ELR (cell line): ENCODE data around the gene MACROH2A2.
"Not testable (repeated sequence)": the region's sequence is repeated elsewhere in the genome, so short reads cannot be mapped to it uniquely, and the experiment has no call there.

ENCODE experiments used
- DNase-seq: peaks from one replicate; pipeline ENCODE4 v3.0.0-alpha.2; 2015; ENCODE audit warnings: low read depth

The MACROH2A2 gene

DNA sequence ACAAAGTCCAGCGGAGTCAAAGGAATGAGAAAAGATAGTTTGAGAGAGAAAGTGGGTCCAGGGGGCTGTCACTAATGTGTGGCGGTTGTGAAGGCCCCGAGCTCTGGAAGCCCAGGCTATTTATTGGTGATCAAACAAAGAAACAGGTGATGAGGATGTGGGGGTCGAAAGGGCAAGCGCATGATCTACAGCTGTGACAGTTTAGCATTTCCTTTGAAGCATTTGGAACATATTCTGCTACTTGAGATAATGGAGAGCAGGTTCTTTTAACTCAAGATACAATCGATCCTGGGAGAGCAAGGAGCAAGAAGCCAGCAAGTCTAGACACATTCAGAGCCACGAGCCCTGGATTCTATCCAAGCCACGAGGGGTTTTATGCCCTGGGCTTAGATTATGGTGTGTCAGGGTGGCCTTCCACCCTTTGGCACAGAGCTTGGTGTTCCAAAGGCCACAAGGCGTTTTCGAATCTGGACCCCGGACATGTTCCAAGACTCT lies 48.5 kb downstream of the MACROH2A2 start:
- not testable (repeated sequence) for DNase-seq

DNA sequence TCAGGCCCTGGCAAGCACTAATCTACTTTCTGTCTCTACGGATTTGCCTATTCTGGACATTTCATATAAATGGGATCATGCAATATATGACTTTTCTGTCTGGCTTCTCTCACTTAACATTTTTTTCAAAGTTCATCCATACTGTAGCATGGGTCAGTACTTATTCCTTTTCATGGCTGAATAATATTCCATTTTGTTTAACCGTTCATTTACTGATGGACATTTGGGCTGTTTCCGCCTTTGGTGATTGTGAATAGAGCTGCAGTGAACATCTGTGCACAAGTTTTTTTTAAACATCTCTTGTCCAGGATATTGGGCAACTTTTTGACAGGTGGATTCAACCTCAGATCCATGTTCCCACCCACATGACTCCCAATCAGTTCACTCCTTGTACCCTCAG lies 49.0 kb downstream of the MACROH2A2 start:
- no peak for DNase-seq

DNA sequence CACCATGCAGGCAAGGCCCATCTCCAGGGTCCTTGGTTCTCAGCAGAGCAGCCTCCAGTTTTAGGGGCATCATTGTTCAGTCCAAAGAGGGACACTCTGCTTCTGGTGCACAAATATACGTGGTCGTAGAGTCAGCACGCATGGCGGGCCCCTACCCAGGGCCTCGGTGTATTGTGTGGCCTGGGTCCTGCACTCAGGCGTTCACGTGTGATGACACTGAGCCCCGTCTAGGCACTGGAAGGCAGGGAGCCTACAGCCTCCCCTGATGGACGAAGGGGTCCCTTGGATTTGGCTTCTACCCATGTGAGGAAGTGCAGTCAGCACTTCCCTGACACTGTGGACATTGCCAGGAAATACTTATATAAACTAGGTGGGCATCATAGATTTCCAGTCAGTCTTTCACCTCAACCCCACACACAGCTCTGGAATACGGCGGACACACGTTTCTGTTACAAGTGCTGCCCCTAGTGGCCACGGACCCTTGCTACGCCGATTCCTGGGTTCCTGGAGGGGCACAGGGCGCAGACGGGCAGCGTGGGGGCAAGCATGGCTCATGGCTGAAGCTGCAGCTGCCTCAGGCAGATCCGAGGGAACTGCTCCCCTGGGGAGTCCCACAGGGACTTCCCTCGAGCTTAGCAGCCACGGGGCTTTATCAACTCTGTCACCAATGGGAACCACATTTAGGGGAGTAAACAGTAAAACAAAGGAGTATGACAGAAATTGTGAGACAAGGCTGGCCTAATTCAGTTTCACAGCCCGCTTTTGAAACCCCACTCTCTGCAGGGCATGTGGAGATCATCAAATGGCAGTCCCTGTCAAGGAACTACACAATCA lies 54.5 kb downstream of the MACROH2A2 start:
- DNase-seq: peak; percentile 39

DNA sequence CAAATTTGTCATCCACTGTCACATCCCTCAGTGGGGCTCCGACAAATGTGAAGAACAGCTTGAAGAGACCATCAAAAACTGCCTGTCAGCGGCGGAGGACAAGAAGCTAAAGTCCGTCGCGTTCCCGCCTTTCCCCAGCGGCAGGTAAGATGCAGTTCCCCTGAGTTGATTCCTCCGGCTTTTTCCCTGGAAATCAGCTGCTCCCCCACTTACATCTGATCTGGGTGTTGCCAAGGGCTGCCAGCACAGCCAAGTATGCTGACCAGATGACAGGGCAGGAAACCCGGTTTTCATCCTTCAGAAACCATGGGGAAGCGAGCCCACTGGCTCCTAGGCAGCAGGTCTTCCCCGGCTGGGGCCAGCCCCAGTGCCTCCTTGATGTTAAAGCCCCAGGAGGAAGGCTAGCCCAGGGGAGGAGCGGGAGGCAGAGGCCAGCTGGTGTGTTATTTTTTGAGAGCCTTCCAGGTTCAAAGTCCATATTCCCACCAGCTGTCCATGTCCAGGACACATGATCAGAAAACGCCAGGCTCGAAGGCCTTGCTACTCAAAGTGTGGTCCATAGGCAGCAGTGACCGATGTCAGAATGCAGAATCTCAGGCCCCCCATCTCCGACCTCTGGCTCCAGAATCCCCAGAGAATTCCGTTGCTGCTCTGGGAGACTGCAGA lies 56.6 kb downstream of the MACROH2A2 start:
- DNase-seq: no peak

DNA sequence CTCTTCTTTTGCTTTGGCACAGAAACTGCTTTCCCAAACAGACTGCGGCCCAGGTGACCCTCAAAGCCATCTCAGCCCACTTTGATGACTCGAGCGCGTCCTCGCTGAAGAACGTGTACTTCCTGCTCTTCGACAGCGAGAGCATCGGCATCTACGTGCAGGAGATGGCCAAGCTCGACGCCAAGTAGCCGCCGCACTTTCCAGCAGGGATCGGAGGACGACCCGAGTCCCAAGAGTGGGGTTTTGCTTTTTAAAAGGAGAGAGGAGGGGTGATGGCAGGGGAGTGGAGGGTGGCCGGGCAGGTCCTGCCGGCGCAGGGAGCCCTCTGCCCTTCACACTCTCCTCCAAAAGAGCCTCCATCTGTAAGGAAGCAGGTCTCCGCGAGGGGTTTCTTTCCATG lies 58.9 kb downstream of the MACROH2A2 start:
- no peak for DNase-seq

DNA sequence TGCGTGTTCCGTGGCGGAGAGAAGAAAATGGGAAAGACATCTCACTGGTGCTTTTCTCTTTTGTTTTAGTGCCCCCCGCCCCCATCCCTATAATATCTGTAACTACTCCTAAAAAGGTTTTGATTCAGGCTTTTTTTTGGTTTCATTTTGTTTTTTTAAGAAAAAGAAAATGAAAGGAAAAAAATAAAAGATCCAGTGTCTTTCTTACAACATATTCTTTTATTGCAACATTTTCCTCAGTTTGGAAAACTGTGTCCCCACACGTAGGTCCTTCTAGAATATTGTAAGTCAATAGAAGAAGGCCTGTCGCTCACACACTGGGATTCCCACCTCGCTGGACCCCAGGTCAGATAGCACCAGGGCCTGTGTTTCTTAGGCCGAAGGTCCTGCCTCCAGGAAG lies 59.4 kb downstream of the MACROH2A2 start:
- no peak for DNase-seq

DNA sequence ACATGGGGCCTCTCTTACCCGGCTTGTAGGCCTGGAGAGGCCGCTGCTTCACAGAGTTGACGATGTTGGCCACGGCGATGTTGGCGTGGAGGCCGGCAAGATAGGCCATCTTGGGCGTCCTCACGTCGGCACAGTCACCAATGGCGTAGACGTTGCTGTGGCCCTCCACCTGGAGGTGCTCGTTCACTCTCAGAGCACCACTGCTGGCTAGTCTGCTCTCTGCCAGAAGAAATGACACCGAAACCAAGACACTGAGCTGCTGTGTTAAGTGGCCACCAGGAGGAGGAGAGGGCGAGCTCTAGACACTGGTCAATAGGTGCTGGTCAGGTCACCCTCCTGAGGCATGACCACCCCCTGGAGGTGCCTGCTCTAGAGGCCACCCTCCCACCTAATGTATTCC lies 62.3 kb downstream of the MACROH2A2 start:
- no peak for DNase-seq

DNA sequence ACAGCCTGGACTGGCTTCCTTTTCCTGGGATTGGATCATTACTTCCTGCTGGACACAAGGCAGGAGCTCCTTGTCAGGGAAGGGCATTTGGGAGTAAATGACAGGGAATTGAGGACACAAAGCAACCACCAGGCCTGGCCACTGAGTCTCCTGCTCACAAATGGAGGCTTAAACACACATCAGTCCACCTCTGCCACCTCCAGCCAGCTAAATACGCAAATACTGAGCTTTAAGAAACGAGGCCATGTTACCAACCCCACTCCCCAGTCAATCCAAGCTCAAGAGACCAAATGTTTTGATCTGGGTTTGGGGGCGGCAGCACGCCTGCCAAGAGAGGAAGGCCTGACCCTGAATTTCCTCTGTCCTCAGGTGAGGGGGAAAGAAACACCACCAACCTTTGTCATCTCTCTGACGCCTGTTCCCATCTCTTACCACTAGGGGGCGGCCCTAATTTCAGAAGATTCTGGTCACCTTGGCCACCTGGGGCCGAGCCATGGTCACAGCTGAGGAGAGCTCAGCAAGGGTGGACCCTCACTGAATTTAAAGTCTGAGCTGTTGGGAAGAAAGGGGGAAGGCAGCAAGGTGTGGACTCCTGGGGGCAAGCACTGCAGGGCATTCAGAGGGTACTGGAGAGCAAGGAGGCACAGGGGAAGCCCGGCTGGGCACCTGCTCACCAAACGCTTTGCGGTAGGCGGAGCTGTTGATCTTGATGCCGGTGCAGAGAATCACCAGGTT lies 63.5 kb downstream of the MACROH2A2 start:
- peak; percentile 59 for DNase-seq

DNA sequence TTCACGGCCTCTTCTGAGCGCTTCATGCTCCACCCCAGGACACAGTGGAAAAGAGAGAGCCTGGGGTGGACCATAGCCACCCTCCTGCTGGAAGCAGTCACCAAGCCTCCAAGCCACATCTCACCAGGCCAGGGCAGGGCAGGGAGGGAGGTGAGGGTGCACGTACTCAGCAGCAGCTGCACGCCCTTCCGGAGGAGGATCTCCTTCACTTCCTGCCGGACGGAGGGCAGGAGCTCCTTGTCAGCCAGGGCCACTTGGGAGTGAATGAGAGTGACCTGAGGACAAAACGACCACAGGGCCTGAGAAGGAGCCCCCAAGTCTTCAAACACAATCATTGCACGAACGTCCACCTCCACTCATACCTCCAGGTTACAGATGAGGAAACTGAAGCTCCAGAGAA lies 65.0 kb downstream of the MACROH2A2 start:
- no peak for DNase-seq

DNA sequence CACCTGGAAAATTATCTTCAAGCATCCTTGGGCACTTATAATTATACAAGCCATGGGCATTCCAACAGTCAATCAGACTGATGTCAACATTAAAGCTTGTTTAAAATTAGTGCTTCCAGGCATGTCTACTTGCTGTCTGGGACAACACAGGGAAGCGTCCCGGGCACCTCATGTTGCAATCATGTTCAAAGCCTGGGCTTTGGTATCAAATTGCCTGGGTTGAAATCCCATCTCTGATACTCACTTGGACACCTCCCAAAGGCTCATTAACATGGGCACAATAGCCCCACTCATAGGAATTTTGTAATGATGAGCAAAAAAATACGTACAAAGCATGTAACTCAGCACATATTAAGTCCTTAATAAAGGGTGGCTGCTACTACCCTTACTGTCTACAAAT lies 65.5 kb downstream of the MACROH2A2 start:
- no peak for DNase-seq

DNA sequence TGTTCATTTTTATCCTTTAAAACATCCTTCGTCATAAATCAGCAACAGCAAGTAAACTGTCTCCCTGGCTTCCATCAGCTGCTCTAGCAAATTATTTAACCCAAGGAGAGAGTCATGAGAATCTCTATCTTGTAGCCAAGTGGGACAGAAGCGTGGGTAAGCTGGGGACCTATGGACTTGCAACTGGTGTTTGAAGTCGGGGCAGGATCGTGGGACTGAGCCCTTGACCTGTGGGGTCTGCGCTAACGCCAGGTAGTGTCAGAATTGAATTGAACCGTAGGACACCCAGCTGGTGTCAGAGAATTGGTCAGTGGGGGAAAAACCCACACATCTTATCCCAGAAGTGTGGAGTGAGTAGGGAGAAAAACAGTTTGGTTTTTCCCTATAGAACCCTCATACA lies 66.6 kb downstream of the MACROH2A2 start:
- no peak for DNase-seq

DNA sequence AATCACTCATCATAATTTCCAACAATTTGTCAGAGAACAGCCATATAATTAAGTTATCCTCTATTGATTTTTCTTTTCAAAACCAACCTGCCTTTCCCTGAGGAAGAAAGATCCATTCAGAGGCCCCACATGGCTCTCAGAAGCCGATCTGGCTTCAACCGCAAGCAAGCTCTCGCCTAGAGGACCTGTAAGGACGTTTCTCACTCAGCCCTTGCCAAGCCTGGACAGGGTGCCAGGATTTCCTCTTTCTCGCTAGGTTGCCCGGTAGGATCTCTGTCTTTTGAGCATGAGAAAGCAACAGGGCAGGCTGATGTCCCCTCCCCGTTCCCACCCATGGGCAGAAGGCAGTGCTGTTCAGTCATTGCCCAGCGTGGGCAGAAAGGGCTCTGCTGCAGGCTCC lies 67.0 kb downstream of the MACROH2A2 start:
- DNase-seq: no peak

DNA sequence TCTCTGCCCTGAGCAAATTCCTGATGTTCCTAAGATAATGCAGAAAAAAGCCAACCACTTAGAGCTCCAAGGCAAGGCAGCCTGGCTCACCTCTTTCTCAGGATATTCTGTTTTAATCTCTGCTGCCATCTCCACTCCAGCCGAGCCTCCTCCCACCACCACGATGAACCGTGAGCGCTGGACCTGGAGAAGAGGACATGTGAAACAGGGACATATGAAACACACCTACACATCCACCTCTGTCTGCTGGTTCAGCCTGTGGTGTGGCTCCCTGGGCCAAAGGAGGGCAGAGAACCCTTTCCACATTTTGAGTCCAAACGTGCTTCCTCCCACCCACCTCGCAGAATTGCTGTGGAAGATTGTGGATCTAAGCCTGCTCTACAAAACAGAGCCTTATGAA lies 67.8 kb downstream of the MACROH2A2 start:
- no peak for DNase-seq

DNA sequence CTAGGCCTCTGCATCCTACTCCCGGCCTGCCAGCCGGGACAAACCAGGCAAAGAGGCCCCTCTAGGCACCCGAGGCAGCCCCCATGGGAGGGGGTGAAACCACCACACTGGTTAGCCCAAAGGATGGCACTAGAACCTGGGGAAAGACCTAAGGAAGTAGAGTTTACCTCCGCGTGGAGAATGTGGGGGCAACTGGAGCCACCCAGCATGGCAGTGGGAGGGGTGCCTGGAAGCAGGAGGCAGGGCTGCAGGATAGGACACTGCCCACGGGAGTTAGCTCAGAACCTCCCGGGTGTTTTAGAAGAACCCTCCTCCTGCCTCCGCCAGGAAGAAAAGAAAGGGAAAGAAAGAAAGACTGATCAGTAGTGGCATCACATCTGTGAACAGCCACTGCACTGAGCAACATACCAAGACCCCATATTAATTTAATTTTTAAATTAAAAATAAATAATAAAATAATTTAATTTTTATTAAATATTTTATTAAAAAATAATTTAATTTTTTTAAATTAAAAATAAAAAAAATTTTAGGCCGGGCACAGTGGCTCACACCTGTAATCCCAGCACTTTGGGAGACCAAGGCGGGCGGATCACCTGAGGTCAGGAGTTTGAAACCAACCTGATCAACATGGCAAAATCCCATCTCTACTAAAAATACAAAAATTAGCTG lies 68.8 kb downstream of the MACROH2A2 start:
- DNase-seq: no peak

DNA sequence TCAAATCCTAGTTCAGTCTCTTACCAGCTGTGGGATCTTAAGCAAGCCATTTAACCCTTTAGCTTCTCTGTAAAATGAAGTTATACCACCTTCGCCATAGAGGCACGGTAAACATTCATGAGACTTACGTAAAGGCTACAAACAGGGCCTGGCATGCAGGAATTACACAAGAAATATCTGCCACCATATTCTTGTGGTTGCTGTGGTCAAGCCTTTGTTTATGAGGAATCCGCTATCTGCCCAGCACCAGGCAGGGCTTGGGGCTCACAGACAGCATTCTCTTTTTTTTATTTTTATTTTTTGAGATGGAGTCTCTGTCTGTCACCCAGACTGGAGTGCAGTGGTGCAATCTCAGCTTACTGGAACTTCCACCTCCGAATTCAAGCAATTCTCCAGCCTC lies 70.1 kb downstream of the MACROH2A2 start:
- DNase-seq: peak; percentile 15

DNA sequence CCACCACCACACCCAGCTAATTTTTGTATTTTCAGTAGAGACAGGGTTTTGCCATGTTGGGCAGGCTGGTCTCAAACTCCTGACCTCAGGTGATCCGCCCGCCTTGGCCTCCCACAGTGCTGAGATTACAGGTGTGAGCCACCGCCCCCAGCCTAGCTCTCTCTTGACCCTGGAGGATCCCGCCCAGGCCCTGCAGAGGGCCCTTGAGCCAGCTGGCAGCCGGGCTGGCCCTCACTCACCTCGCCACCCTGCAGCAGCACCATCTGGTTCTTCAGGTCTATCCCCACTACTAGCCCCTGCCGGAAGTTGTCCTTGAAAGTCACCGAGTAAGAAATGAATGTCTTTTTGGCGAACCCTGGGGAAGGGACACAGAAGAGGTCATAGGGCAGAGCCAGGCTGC lies 70.5 kb downstream of the MACROH2A2 start:
- DNase-seq: not testable (repeated sequence)

DNA sequence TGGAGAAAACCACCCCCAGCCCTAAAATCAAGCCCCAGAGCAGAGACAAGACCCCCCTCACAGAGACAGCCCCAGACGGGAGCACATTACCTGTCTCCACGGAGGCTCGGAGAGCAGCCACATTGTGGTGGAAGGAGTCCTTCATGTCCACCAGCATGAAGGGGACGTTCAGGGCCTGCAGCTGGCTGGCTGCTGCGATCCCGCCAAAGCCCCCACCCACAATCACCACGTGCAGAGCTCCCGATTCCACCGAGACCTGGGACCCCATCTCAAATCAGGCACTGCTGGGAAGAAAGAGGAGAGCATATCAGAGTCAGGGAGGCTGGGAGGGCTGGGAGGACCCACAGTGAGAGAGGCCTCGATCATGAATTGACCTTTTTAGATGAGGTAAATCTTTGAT lies 71.2 kb downstream of the MACROH2A2 start:
- DNase-seq: no peak

DNA sequence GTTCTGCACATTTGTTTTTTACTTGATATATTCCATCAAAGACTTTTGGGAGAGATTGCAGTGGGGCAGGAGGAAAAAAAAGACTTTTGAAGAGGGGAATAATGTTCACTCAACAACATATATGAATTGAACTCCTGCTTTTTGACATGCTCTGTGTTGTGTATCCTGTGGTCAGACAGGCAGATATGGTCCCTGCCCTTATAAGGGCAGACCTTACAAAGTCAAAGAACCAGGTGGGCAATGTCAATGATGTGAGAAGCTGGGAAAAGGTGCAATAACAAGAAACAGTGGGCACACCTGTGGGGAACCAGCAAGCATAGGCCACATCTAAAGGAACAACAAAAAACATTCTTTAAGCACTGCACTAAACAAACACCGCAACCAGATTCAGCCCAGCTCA lies 71.8 kb downstream of the MACROH2A2 start:
- no peak for DNase-seq

DNA sequence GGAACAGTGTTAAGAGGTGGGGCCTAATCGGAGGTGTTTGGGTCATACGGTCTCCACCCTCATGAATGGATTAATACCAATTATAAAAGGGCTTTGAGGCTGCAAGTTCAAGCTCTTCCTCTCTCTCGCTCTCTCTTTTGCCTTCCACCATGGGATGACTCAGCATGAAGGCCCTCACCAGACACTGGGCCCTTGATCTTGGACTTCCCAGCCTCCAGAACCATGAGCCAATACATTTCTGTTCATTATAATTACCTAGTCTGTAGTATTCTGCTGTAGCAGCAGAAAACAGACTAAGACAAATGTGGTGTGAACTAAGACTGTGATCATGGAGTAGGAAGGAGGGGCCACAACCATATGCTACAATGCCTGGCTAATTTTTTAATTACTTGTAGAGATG lies 72.3 kb downstream of the MACROH2A2 start:
- no peak for DNase-seq

DNA sequence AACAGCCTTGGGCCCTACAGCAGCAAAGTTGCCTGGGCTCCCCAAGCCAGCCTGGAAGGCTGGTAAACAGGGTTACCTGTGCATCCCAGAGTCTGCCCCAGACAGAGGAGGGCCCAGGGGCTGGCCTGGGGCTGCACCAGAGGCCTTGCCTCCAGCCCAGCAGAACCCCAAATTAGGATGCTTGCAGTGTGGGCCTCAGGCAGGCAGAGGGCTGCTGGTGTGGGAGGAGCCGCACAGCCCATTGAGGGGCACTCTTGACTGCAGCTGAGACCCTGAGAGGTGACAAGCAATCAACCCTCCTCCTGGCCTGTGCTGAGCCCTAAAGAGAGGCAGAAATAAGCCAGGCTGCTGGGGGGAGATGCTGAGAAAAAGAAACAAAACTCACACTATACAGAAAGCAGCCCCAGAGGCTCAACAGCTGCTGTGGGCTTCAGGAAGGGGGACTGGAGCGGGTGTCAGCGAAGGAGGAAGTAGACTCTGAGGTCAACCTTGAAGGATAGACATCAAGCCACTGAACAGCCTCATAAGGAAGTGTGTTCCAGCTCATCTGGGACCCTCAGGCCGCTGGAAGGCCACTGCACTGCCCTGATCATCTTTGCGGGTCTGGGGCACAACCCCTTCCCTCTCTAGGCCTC lies 73.4 kb downstream of the MACROH2A2 start:
- DNase-seq: no peak

DNA sequence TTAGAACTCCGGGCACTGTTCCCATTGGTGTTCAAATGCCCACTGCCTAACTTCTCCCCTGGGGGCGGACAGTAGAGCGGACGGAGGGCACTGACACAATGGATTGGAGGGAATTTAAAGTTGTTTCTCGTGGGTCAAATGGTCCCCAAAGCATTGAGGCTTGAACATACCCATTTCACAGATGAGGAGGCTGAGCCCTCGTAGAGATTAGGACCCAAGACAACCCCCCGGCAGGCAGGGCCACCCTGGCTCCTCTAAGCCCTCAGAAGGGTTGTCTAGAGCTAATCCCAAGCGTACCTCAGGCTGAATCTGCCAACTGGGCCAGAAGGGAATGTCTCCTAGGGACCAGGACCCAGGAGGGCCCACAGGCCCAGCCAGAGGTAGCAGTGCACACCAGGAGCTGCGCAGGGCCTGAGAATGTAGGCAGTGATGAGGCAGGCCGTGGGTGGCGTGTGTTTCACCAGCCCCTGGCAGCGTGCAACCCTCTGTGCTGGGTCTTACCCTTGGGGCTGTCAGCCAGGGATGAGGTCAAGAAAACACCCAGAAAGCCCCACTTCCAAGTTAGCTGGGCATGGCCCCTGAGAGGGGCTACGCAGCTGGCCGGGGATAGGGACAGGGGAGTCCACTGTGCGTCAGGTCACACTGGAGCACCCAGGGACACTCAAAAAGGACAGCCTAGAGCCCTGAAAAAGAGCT lies 74.2 kb downstream of the MACROH2A2 start:
- no peak for DNase-seq
